ENCODE measurements around the gene MERTK. TPM values are rescaled to one million over a fixed set of nuclear protein-coding genes. Genes with fewer than 3 reads are reported as not detected.
A peak's percentile ranks its signal among the peaks of the same experiment; 100 is the strongest.

Gene MERTK
- total and polyA plus RNA-seq, 2 donors from 2014 or later: 9.2 to 32.2 TPM

GRCh38 chr2:111946294-111947114 lies 48.1 kb downstream of the MERTK start:
- intact Hi-C loops (cut with DNase I): no loop called here
- H3K4me3 ChIP-seq (ENCODE audit: low read length in 3 of 3): no peak overlapping the region
- FAIRE-seq (no peak), DNase-seq (peak in 2 of 5 donors; percentile 55 to 67)
- no peak for TF ChIP-seq CTCF (IDR thresholded peaks at IDR 0.05; ENCODE audit: borderline replicate concordance, extremely low read depth, insufficient read depth)
- H3K9ac ChIP-seq (ENCODE audit: low read length in 3 of 3): no peak overlapping the region
- no peaks in the 10 kb centered on the region for H3K27me3 ChIP-seq (ENCODE audit: control insufficient read depth, insufficient read depth, low read length)
- peaks cover 0 to 14% (median 0%) of the 10 kb centered on the region in 3 donors for H3K4me1 ChIP-seq (ENCODE audit: control insufficient read depth in 2 of 3, insufficient read depth in 2 of 3, low read depth in 1 of 3, low read length in 3 of 3)
- H3K36me3 ChIP-seq (ENCODE audit: control insufficient read depth in 2 of 3, insufficient read depth in 3 of 3, low read length in 3 of 3): peaks cover 2 to 10% (median 6%) of the 10 kb centered on the region in 3 donors
- H3K9me3 ChIP-seq (ENCODE audit: control insufficient read depth in 2 of 3, insufficient read depth in 1 of 3, low read length in 3 of 3): no peaks in the 10 kb centered on the region
- H3K27ac ChIP-seq (ENCODE audit: low read depth in 2 of 2, low read length in 2 of 2): peak overlapping the region; percentile 17 to 45

GRCh38 chr2:111947219-111947618 lies 48.8 kb downstream of the MERTK start:
- intact Hi-C loops (cut with DNase I): no loop called here
- peaks cover 0 to 14% (median 0%) of the 10 kb centered on the region in 3 donors for H3K4me1 ChIP-seq (ENCODE audit: control insufficient read depth in 2 of 3, insufficient read depth in 2 of 3, low read depth in 1 of 3, low read length in 3 of 3)
- peak overlapping the region in 1 of 2 donors; percentile 35 for H3K27ac ChIP-seq (ENCODE audit: low read depth in 2 of 2, low read length in 2 of 2)
- H3K4me3 ChIP-seq (ENCODE audit: low read length in 3 of 3): no peak overlapping the region
- TF ChIP-seq CTCF (IDR thresholded peaks at IDR 0.05; ENCODE audit: borderline replicate concordance, extremely low read depth, insufficient read depth): no peak
- FAIRE-seq (no peak), DNase-seq (no peak)
- H3K9ac ChIP-seq (ENCODE audit: low read length in 3 of 3): no peak overlapping the region
- no peaks in the 10 kb centered on the region for H3K9me3 ChIP-seq (ENCODE audit: control insufficient read depth in 2 of 3, insufficient read depth in 1 of 3, low read length in 3 of 3)
- no peaks in the 10 kb centered on the region for H3K27me3 ChIP-seq (ENCODE audit: control insufficient read depth, insufficient read depth, low read length)
- peaks cover 2 to 10% (median 6%) of the 10 kb centered on the region in 3 donors for H3K36me3 ChIP-seq (ENCODE audit: control insufficient read depth in 2 of 3, insufficient read depth in 3 of 3, low read length in 3 of 3)

- no peak for FAIRE-seq
- Histone ChIP-seq H3K27ac (ENCODE audit: low read depth in 2 of 2, low read length in 2 of 2) (no peak overlapping the region), H3K36me3 (ENCODE audit: control insufficient read depth in 2 of 3, insufficient read depth in 3 of 3, low read length in 3 of 3) (peaks cover 4 to 10% (median 6%) of the 10 kb centered on the region in 3 donors), H3K4me3 (ENCODE audit: low read length in 3 of 3) (no peak overlapping the region), H3K4me1 (ENCODE audit: control insufficient read depth in 2 of 3, insufficient read depth in 2 of 3, low read depth in 1 of 3, low read length in 3 of 3) (peaks cover 0 to 14% (median 0%) of the 10 kb centered on the region in 3 donors), H3K27me3 (ENCODE audit: control insufficient read depth, insufficient read depth, low read length) (no peaks in the 10 kb centered on the region), H3K9me3 (ENCODE audit: control insufficient read depth in 2 of 3, insufficient read depth in 1 of 3, low read length in 3 of 3) (no peaks in the 10 kb centered on the region), H3K9ac (ENCODE audit: low read length in 3 of 3) (no peak overlapping the region)
- DNase-seq: no peak
- no peak for TF ChIP-seq CTCF (IDR thresholded peaks at IDR 0.05; ENCODE audit: borderline replicate concordance, extremely low read depth, insufficient read depth)
- intact Hi-C loops (cut with DNase I): no loop called here
Observed at GRCh38 chr2:111948832-111949231, 50.4 kb downstream of the MERTK start.

All from kidney (tissue), 14 donors.